Posterior vena cava (tissue), 2 donors: ENCODE measurements around the gene CERS6. TPM values are rescaled to one million over a fixed set of nuclear protein-coding genes. Genes with fewer than 3 reads are reported as not detected.
"Not testable (repeated sequence)": the region's sequence is repeated elsewhere in the genome, so short reads cannot be mapped to it uniquely, and the experiment has no call there.

Experiments
- DNase-seq: peaks from one replicate; pipeline ENCODE4 v3.0.0-alpha.2; 2020; ENCODE audit warnings: low spot score
- intact Hi-C, 2 donors: fragments of 100-400 bp; cut with DNase I; formaldehyde crosslinking; loops; one replicate each; pipeline versions ENCODE4 v1.14.1 to v1.14.2; 2022 to 2023
- long read RNA-seq, 2 donors: library from polyadenylated mRNA; unstranded; transcript quantifications; one replicate each; pipeline ENCODE4 v2.0.0, GENCODE V29; 2020 to 2021
- total RNA-seq, 2 donors: library from RNA; stranded (reverse); fragmentation: NEBNext Ultra II Directional; extraction: Animal tissue kit (Norgen Biotek cat#: 25700); gene quantifications; one replicate each; pipeline ENCODE4 v1.2.1, GENCODE V29; 2021
- donor health status: DM: yes; HTN: yes; CAD: no.
- donor health status: DM: yes; HTN: yes; CAD: no.

Gene CERS6, protein sequence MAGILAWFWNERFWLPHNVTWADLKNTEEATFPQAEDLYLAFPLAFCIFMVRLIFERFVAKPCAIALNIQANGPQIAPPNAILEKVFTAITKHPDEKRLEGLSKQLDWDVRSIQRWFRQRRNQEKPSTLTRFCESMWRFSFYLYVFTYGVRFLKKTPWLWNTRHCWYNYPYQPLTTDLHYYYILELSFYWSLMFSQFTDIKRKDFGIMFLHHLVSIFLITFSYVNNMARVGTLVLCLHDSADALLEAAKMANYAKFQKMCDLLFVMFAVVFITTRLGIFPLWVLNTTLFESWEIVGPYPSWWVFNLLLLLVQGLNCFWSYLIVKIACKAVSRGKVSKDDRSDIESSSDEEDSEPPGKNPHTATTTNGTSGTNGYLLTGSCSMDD
- total RNA-seq, result 10 to 100 TPM; 13.2 to 18.2 TPM
- long read RNA-seq, donor 1, full-length matches to known transcripts, result 5 of 11 reads
- long read RNA-seq, donor 1, partial matches to known transcripts, result 0 of 11 reads
- long read RNA-seq, donor 1, other reads (novel, unspliced or antisense), result 6 of 11 reads
- long read RNA-seq, donor 2, partial matches to known transcripts, result 0 of 1 reads
- long read RNA-seq, donor 2, other reads (novel, unspliced or antisense), result 1 of 1 reads

DNA sequence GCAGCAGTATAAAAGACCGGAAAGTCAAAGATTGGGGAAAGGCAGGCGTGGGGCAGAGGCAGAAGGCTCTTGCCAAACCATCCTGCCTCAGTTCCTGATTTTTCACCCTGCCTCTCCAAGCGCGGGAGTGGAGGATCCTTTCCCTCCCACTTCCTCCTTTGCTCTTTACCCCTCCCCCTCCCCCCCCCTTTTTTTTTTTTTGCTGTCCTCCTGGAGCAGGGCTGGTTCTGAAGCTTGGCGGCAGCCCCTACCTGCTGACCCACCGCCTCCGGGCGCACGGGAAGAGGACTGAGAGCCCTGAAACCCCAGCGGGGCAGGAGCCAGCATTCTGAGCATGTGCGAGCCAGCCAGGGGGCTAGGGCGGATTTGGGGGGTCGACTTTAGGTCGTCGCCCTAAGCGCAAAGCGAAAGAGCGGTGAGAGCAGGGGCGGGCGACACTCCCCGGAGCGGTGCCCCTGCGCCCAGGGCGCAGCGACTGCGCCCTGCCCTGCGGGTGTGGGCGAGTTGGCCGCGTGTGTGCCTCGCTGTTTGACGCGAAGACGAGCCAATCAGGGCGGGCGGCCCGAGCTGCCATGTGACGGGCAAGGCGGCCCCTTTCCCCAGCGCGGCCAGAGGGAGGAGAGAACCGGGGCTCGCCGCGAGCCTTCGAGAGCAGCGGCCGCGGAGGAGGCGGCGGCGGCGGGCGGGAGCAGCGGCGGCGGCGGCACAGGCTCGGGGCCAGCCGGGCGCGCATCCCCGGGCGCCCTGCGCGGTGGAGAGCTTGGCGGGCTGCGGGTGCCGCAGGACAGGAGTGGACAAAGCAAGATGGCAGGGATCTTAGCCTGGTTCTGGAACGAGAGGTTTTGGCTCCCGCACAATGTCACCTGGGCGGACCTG is at the start of gene CERS6:
TSS of gene CERS6 (plus strand) at position 628 of the 876 bp plus-strand sequence. CDS start at position 805, 177 bp downstream.
- intact Hi-C loops, result no loop called here
- peak; percentile 99 for DNase-seq

DNA sequence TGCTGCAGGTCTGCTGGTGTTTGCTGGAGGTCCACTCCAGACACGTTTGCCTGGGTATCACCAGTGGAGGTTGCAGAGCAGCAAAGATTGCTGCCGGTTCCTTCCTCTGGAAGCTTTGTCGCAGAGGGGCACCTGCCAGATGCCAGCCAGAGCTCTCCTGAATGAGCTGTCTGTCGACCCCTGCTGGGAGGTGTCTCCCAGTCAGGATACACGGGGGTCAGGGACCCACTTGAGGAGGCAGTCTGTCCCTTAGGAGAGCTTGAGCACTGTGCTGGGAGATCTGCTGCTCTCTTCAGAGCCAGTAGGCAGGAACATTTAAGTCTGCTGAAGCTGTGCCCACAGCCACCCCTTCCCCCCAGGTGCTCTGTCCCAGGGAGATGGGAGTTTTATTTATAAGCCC is 43.8 kb upstream of the CERS6 start:
- intact Hi-C loops, DNase-seq: not testable (repeated sequence)

DNA sequence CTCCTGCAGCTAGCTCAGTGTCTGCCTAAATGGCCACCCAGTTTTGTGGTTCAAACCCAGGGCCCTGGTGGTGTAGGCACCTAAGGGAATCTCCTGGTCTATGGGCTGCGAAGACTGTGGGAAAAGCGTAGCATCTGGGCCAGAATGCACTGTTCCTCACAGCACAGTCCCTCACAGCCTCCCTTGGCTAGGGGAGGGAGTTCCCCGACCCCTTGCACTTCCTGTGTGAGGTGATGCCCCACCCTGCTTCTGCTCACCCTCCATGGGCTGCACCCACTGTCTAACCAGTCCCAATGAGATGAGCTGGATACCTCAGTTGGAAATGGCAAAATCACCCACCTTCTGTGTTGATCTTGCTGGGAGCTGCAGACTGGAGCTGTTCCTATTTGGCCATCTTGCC is 43.0 kb upstream of the CERS6 start:
- DNase-seq, intact Hi-C loops: not testable (repeated sequence)

DNA sequence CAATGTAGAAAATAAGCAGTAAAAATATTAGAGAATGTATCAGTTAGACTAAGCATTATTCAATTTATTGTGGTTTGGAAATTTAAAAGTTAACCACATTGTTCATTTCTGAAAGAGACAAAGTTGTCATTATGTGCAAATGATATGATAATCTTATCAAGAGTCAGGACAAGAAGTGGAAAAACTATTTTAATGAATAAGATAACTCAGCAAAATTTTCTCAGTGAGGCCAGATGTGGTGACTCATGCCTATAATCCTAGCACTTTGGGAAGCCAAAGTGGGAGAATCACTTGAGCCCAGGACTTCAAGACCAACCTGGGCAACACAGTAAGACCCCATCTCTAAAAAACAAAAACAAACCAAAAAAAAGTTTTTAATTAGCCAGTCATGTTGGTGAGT is 39.5 kb upstream of the CERS6 start:
- intact Hi-C loops, result no loop called here
- DNase-seq, result no peak

DNA sequence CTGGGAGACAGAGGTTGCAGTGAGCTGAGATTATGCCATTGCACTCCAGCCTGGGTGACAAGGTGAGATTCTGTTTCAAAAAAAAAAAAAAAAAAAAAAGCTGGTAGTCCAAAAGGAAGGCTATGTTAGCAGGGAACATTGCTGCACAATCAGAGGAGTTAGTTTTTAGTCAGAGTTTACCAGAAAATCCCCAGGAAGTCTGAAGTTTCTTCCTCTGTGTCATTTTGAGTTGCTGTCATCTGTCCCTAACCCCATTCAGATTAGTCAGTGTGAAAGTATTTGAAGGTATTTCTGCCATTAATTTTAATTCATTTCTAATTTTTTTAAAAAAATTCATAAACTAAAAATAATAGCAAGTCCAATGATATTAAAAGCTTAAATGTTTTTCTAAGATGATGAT is 33.5 kb upstream of the CERS6 start:
- intact Hi-C loops, result no loop called here
- DNase-seq, result no peak

DNA sequence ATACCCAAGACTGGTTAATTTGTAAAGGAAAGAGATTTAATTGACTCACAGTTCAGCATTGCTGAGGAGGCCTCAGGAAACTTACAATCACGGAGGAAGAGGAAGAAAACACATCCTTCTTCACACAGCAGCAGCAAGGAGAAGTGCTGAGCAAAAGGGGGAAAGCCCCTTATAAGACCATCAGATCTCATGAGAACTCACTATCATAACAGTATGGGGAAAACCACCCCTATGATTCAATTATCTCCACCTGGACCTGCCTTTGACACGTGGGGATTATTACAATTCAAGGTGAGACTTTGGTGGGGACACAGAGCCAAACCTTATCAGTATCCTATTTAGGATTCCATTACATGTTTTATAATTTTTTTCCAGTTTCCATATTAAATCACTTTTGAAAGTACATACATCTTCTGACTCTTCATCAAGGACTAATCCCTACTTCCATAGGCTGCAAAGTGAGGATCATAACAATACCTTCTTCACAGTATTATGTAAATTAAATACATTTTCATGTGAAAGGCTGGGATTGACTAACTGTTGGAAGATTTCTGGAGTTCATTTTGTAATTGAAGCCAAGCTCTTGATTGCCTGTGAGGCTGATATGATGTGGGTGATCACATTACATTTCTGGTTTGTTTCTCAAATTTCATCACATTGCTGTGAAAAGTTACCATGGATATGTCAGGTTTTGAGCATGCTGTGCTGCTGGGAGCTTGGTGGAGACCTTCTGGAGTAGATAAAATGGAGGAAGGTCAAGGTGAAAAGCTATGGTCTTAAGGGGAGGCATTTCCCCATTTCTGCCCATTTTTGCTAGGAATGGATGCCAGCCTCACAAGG is 31.7 kb upstream of the CERS6 start:
- intact Hi-C loops, result no loop called here
- DNase-seq, result no peak

DNA sequence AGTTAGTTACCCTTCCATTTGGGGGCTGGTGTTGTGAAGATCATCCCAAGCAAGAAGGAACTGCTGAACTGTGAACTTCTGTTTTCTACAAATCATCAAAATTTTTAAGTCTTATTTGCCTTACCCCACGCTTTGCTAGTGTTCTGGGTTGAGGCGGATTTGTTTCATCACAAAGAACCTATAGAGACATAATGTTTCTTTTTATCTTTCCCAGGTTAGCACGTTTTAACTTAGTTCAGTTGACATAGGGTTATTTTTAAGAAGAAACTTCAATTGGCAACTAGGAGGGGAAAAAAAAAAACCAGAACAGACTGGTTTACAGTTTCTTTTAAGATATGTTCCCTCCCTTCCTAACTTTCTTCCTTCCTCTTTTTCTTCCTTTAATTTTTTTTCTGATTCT is 31.1 kb upstream of the CERS6 start:
- intact Hi-C loops, result no loop called here
- no peak for DNase-seq

DNA sequence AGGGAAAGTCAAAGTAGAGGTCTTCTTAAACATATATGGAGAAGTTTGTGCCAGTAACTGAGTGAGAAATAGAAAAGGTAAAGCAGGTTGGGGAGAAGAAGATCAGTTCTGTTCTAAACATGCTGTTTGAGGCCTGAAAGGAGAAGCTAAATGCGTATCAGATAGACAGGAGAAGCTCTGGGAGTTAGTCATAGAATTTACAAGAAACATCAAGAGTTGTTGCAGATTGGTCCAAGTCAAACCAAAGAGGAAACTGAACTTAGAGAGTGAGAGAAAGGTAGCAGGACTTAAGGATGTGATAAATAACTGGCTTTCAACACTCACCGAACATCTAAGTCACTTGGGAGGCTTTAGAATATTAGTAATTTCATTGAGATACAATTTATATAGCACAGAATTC is 29.2 kb upstream of the CERS6 start:
- no peak for DNase-seq
- intact Hi-C loops, result no loop called here

DNA sequence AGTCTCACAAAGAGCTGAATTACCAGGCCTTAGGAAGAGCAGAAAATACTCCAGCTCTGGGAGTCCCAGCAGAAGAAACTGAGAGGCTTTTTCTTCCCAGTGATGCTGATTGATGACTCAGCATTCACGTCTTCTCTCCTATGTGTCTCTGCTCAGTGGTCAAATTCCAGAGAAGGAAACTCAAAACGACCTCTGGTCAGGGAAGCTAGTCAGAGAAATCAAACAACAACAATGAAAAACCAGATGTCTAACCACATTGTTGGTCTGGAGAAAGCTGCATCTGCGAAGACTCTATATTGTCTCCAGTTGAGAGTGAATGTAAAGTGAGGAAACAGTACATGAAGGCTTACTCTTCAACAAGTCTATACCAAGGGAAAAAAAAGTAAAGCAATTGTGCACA is 28.6 kb upstream of the CERS6 start:
- no peak for DNase-seq
- intact Hi-C loops, result no loop called here

DNA sequence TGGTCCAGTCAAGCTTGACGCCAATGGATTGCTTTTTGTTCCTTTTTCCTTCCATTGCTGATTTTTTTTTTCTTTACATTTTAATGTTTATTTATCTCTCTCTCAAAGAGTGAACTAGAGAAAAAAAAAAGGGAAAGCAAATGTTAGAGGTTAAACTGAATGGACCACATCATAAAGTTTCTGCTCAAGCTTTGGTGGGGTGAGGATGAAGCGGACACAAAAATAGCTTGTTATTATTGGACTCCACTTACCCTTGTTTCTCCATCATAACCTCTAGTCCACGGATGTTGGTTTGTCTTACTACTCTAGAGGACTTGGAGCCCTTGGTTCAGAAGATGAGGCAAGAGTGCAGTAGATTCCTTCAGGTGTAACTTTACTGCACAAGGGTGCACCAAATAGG is 27.6 kb upstream of the CERS6 start:
- intact Hi-C loops, result no loop called here
- DNase-seq, result no peak

DNA sequence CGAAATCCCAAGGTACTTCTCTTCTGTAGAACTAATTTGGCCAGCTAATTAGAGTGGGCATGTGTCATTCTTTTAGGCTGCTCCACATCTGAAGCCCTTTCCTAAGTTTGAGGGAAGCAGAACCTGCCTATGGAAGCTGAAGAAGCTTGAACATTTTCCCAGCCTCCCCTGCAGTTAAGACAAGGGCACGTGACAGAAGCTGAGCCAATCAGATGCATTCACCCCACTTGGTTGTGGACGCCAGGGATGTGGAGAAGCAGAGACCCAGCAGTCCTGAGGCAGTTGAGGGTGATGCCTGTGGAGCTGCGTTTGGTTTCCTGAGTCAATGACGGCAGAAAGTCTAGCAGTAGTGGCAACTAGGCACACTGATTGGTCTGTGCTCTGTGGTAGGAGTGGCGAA is 26.1 kb upstream of the CERS6 start:
- intact Hi-C loops, result no loop called here
- DNase-seq, result no peak

DNA sequence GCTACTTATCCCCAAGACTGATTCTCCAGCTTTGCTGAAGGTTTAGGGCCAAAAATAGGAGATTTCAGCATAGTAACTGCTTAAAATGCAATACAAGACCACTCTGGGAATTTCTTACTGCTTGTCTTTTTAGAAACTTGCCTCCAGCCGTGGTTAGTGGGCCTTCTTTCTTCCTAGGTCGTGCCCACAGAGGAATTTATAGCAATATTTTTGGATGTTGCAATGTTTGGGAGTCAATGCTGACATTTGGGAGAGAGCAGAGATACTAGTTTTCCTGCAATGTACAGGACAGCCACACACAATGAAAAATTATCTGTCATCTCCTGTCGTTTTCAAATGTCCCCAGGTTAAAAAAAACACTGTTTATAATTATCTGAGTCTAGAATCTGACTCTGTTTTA is 25.6 kb upstream of the CERS6 start:
- no peak for DNase-seq
- intact Hi-C loops, result no loop called here

DNA sequence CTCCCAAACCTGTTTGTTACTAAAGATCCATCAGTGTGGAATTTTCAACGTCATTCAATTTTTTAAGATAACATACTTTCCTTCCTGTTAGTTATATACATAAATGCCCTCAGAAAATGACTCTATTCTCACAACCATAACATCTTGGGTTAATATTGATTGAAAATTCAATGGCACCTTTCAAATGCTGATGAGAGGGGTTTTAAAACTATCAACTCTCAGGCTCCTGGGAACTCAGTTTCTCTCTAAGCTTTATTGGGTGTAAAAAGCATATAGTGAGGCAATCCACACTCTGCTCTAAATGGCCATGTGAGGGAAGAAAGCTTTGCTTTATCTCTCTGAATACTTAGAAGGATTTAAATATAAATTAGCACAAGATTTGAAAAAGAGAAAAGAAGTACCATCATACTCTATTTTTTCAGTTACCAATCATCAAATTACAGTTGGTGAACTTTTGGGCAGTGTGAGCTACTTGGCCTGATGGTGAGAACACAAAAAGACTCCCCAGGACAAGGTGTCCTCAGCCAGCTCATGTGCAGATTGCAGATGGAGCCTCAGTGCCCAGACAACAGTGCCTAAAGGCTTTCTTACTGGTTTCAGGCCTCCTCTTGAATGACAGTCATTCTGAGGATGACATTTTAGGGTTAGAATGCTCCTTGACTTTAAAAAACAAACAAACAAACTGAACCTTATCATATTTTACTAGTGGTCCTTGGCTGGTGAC is 24.6 kb upstream of the CERS6 start:
- intact Hi-C loops, result no loop called here
- no peak for DNase-seq

DNA sequence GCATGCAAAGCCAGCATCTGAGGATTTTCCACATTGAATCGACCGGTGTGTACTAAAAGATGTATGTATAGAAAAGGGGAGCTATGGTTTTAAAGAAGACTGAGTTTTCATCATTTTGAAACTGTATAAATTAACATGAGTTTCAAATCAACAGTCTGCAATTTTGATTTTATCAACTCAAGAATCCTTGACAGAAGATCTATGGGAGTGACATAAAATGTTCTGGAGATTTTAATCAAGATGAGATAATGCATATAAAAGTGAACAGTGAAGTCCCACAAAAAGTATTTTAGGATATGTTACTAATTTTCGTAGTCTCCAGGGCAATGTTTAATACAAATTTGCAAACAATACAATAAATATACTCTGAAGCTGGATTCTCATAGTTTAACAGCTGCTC is 24.0 kb upstream of the CERS6 start:
- DNase-seq, result no peak
- intact Hi-C loops, result no loop called here

DNA sequence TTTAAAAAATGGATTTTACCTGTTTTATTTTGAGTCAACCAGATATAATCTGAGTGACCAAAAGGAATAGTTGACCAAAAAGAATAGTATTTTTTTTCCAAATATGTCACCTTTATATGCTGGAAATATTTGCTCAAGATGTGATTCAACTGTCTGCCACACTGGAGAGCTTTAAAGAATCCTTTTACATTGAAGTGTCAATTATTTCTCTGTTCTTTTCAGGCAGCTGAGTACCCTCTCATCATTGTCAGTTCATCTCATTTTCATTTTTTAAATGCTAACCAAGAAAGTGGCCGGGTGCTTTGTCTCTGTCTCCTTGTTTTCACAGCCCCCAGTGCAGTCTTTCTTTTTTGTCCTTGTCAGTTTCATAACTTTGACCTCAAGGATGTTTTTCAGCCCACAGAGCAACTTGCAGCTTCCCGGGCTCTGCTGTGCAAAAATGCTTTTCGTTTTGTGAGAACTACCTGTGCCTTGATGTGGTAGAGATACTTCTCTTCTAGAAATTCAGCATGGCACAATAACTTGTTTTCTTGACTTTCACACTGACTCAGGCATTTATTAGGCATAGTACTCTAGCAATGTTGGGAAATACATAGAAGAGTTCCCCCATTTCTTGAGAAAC is 23.4 kb upstream of the CERS6 start:
- DNase-seq, result no peak
- intact Hi-C loops, result no loop called here

DNA sequence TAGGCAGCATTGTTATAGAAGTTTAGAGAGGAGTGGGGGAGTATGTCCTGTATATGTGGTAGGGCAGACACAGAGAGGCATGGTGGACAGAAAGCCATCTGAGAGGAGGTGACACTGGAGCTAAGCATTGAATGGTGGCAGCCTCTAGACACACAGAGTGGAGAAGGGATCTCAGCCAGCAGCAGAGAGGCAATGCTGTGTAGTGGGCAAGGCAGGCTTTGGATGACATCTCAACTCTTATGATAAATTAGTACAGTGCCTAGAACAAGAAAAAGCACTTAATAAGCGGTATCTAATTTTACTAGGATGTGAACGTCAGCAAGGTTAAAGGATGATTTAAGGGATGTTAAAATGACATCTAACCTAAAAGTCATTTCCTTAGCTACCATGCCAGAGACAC is 22.5 kb upstream of the CERS6 start:
- intact Hi-C loops, result no loop called here
- no peak for DNase-seq

DNA sequence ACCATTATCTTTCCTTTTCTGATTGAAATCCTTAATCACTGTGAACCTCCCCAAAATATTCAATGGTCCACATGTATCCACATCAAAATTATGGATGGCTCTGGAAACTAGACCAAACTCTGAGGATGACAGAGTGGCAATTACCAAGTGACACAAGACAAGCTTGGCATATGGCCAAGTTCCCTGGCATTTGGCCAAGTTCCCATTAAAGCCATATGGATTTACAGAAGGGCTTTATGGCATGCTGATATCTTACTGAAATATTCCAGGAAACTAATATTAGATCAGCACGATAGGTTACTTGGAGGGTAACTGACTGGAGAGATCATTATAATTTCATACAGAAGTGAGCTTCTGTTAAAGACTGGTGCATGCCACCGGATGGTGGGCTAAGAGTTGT is 21.9 kb upstream of the CERS6 start:
- intact Hi-C loops, result no loop called here
- no peak for DNase-seq

DNA sequence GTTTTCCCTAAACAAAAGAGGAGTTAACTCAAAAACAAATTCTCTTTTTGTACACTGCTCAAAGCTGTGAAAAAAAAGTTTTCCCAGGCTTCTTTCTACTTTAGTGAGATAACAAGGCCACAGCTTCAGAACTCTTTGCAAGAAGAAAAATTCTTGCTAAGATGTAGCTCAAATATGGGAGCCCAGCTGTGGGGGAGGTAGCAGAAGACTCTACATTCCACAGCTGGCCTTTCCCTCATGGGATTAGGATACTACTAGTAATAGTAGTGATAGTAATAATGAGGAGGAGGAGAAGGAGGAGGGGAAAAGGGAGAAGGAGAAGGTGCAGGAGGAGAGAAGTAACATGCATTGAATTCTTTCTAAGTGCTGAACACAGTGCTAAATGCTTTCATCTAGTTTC is 19.2 kb upstream of the CERS6 start:
- intact Hi-C loops, result no loop called here

More for the DNA sequence above, 19.2 kb upstream of the CERS6 start:
- DNase-seq, result no peak
